K562 (cell line): ENCODE measurements around the gene AK4. TPM values are rescaled to one million over a fixed set of nuclear protein-coding genes. Genes with fewer than 3 reads are reported as not detected.

Source experiments
- ARHGAP35 ChIP-seq: fragments of 450-650 bp; IDR thresholded peaks from 2 replicates; pipeline ENCODE4 v1.6.1; 2018; ENCODE audit not compliant: partially characterized antibody
- ARID1B ChIP-seq: fragments of 450-650 bp; IDR thresholded peaks from 2 replicates; pipeline ENCODE4 v1.6.1; 2016; ENCODE audit warnings: antibody characterized with exemption, mild to moderate bottlenecking, inconsistent platforms
- ARNT ChIP-seq, 2 experiments: fragments of 450-650 bp; IDR thresholded peaks; 2 replicates each; pipeline ENCODE4 v1.6.1; 2016; ENCODE audit warnings: mild to moderate bottlenecking in 1 of 2
- CXXC5 ChIP-seq: fragments of 250-450 bp; sonication (Bioruptor Pico); IDR thresholded peaks from 2 replicates; pipeline ENCODE4 v1.8.0; 2022; ENCODE audit warnings: inconsistent platforms, mild to moderate bottlenecking, moderate library complexity
- DLX4 ChIP-seq: fragments of 250-450 bp; sonication (Bioruptor Pico); IDR thresholded peaks from 2 replicates; pipeline ENCODE4 v1.6.1; 2021; ENCODE audit warnings: mild to moderate bottlenecking
- DNMT1 ChIP-seq: fragments of 450-650 bp; IDR thresholded peaks from 2 replicates; pipeline ENCODE4 v1.6.1; 2016; ENCODE audit warnings: antibody characterized with exemption, mild to moderate bottlenecking
- HINFP ChIP-seq: fragments of 450-650 bp; conservative IDR thresholded peaks from 2 replicates; pipeline ENCODE4 v1.6.1; 2016; ENCODE audit warnings: missing genetic modification characterization, low read depth, mild to moderate bottlenecking, control low read depth, missing compliant biosample characterization
- HNRNPUL1 ChIP-seq: fragments of 200-400 bp; formaldehyde crosslinking; IDR thresholded peaks from 2 replicates; pipeline ENCODE4 v1.6.1; 2017; ENCODE audit warnings: low read length
- MTA3 ChIP-seq: fragments of 450-650 bp; formaldehyde crosslinking; IDR thresholded peaks from 2 replicates; pipeline ENCODE4 v1.6.1; 2017; ENCODE audit warnings: mild to moderate bottlenecking, borderline replicate concordance
- PCBP1 ChIP-seq: fragments of 200-400 bp; formaldehyde crosslinking; IDR thresholded peaks from 2 replicates; pipeline ENCODE4 v1.6.1; 2018; ENCODE audit warnings: mild to moderate bottlenecking, low read depth, low read length; ENCODE audit not compliant: poor library complexity, severe bottlenecking
- TSC22D4 ChIP-seq: fragments of 450-650 bp; IDR thresholded peaks from 2 replicates; pipeline ENCODE4 v1.6.1; 2016; ENCODE audit warnings: missing genetic modification characterization, missing biosample characterization, control low read depth
- ZNF143 ChIP-seq: sonication (generic); formaldehyde crosslinking; IDR thresholded peaks from 2 replicates; pipeline ENCODE4 v1.9.0; 2022; ENCODE audit warnings: mild to moderate bottlenecking, missing genetic modification reagents
- ZNF431 ChIP-seq: sonication (generic); formaldehyde crosslinking; IDR thresholded peaks from 2 replicates; pipeline ENCODE4 v1.8.0; 2022; ENCODE audit warnings: mild to moderate bottlenecking, missing genetic modification reagents
- ZNF740 ChIP-seq, 3 experiments: fragments of 200-800 bp in 1 of 3; sonication (Bioruptor generic) in 1 of 3; sonication (generic) in 1 of 3; formaldehyde crosslinking in 1 of 3; IDR thresholded peaks; 2 replicates each; pipeline versions ENCODE4 v1.6.1 to v1.8.0; 2016 to 2022; ENCODE audit warnings: mild to moderate bottlenecking in 2 of 3, missing compliant biosample characterization in 2 of 3, missing genetic modification characterization in 2 of 3, missing genetic modification reagents in 1 of 3
- ZNF764 ChIP-seq: fragments of 250-450 bp; sonication (Bioruptor Pico); IDR thresholded peaks from 2 replicates; pipeline ENCODE4 v1.4.0; 2020; ENCODE audit warnings: low read depth, mild to moderate bottlenecking, moderate library complexity
- polyA plus RNA-seq, 8 experiments: library from polyadenylated mRNA; depleted of rRNA in 4 of 8; stranded (reverse) in 5 of 8; unstranded in 3 of 8; fragments of >200 nt; fragmentation: Nextera tagmentation in 2 of 8; fragmentation: Illumina TruSeq in 1 of 8; extraction: Ambion mirVana in 2 of 8; extraction: Trizol in 1 of 8; gene quantifications; 2 replicates each; pipeline versions ENCODE4 v1.2.1 to v1.2.3, GENCODE V29; 2011 to 2014; ENCODE audit warnings: inconsistent platforms in 1 of 8, missing spikeins in 1 of 8
- total RNA-seq, 7 experiments: library from RNA; depleted of rRNA in 6 of 7; stranded (reverse); fragments of >200 nt in 6 of 7; fragmentation: Illumina TruSeq in 2 of 7; extraction: Trizol in 2 of 7; gene quantifications; 2 replicates each; pipeline versions ENCODE4 v1.2.1 to v1.2.3, GENCODE V29; 2011 to 2021; ENCODE audit warnings: low replicate concordance in 1 of 7
- TF ChIP-seq, protein P1 (sequence below): fragments of 450-650 bp; IDR thresholded peaks from 2 replicates; pipeline ENCODE4 v1.6.1; 2017; ENCODE audit warnings: antibody characterized with exemption, mild to moderate bottlenecking

The AK4 gene
- total and polyA plus RNA-seq, 9 of the 15 experiments (the other 6 are each of a cell fraction or from before 2014, with no cell fraction given) = 10.4 to 96.6 (median 21.5) TPM

GRCh38 chr1:65225179-65225578, 77.2 kb downstream of the AK4 start (continued):
- TF ChIP-seq DLX4 (CRISPR knock-in tag) (no peak), HINFP (tag) (0 out of 2 replicates have a peak, but pooled peaks have one; percentile 42), ZNF431 (CRISPR knock-in tag) (no peak), PCBP1 (no peak), CXXC5 (peak; percentile 42), ARHGAP35 (no peak), ARID1B (0 out of 2 replicates have a peak, but pooled peaks have one; percentile 4), MTA3 (no peak), ZNF764 (CRISPR knock-in tag) (no peak), DNMT1 (no peak), ARNT (IDR thresholded peaks at IDR 0.05) (no peak), HNRNPUL1 (no peak), ZNF740 (CRISPR knock-in tag; IDR thresholded peaks at IDR 0.05) (no peak), ZNF740 (tag; IDR thresholded peaks at IDR 0.05) (peak in 1 of 2 experiments; percentile 50; a peak in 1 of 4 replicates), ZNF143 (CRISPR knock-in tag) (no peak), TSC22D4 (tag) (no peak)
- TF ChIP-seq, protein P1, sequence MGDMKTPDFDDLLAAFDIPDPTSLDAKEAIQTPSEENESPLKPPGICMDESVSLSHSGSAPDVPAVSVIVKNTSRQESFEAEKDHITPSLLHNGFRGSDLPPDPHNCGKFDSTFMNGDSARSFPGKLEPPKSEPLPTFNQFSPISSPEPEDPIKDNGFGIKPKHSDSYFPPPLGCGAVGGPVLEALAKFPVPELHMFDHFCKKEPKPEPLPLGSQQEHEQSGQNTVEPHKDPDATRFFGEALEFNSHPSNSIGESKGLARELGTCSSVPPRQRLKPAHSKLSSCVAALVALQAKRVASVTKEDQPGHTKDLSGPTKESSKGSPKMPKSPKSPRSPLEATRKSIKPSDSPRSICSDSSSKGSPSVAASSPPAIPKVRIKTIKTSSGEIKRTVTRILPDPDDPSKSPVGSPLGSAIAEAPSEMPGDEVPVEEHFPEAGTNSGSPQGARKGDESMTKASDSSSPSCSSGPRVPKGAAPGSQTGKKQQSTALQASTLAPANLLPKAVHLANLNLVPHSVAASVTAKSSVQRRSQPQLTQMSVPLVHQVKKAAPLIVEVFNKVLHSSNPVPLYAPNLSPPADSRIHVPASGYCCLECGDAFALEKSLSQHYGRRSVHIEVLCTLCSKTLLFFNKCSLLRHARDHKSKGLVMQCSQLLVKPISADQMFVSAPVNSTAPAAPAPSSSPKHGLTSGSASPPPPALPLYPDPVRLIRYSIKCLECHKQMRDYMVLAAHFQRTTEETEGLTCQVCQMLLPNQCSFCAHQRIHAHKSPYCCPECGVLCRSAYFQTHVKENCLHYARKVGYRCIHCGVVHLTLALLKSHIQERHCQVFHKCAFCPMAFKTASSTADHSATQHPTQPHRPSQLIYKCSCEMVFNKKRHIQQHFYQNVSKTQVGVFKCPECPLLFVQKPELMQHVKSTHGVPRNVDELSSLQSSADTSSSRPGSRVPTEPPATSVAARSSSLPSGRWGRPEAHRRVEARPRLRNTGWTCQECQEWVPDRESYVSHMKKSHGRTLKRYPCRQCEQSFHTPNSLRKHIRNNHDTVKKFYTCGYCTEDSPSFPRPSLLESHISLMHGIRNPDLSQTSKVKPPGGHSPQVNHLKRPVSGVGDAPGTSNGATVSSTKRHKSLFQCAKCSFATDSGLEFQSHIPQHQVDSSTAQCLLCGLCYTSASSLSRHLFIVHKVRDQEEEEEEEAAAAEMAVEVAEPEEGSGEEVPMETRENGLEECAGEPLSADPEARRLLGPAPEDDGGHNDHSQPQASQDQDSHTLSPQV = peak; percentile 90
